NT2/D1 (cell line): Measurements from ENCODE around the gene RSPH3.

Experiments
- SUZ12 ChIP-seq: IDR thresholded peaks from 2 replicates; pipeline ENCODE4 v1.6.1; 2011; ENCODE audit not compliant: insufficient read length, insufficient read depth; ENCODE audit errors: extremely low read depth
- YY1 ChIP-seq: IDR thresholded peaks from 2 replicates; pipeline ENCODE4 v1.6.1; 2011; ENCODE audit not compliant: insufficient read length, insufficient read depth
- ZNF274 ChIP-seq: IDR thresholded peaks from 2 replicates; pipeline ENCODE4 v1.6.1; 2011; ENCODE audit warnings: mild to moderate bottlenecking, low read depth, low read length

DNA sequence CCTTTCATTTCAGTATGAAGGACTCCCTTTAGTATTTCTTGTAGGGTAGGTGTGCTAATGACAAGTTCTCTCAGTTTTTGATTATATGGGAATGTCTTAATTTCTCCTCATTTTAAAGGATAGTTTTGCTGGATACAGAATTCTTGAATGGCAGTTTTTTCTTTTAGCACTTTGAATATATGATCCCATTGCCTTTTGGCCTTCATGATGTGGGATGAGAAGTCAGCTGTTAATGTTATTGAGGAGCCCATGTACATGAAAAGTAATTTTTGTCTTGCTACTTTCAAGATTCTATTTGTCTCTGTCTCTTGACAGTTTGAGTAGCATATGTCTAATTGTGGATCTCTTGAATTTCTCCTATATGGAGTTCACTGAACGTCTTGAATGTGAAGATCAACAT lies 30.9 kb downstream of the RSPH3 start:
- TF ChIP-seq SUZ12 (no peak), ZNF274 (no peak), YY1 (no peak)
